A549 treated with CpdA at 1 μM for 4 hours (cell line): Measurements from ENCODE around the gene FAM174B. TPM values are rescaled to one million over a fixed set of nuclear protein-coding genes. Genes with fewer than 3 reads are reported as not detected.

Experiments
- total RNA-seq: library from RNA; stranded (reverse); fragments of 200-300 nt; extraction: Qiagen RNA extraction; gene quantifications from 5 replicates; pipeline ENCODE4 v1.2.3, GENCODE V29; 2022; ENCODE audit warnings: low read depth

The FAM174B gene
- total RNA-seq: 8.1 to 13.5 TPM (median 9.9 TPM) in 5 replicates

DNA sequence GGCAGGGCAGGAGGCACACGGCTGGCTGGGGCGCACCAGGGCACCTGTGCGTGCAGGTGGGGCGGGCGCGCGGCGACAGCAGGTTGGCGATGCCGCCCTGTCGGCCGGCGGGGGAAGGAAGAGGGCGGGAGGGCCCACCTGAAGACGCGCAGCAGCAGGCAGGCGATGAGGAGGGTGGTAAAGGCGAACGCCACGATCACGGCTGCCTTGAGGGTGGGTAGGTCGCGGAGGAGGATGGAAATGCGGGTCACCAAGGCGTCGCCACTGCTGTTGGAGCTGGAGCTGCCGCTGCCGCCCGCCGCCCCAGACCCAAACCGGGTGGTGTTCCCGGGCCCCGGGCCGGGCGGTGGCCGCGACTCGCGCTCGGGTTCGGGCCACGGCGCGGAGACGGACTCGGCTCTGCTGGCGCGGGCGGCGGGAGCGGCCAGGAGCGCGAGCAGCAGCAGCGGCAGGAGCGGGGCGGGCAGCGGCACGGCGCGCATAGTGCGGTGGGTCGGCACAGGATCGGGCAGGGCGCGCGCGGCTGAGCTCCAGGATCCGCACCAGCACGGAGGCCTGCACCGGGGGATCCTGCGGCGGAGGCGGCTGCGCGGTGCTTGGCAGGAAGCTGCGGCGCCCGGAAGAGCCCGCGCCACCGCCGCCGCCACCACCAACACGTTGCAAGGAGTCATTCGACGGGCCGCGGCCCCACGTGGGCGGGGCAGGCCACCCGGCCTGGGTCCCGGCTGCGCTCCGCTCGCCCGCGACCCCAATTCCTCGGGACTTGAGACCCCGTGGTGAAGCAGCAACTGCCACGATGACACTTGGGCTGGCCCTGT, at the start of gene FAM174B:
Gene FAM174B (minus strand): TSS at position 598 of the 818 bp plus-strand sequence.

Other genes starting within 250 kb of the FAM174B start
- gene CHD2, start 244.5 kb upstream of the FAM174B start, total RNA-seq: 27.5 to 35.0 TPM (median 29.2 TPM) in 5 replicates